K562 (cell line): ENCODE results near the gene RRAS. TPM values are rescaled to one million over a fixed set of nuclear protein-coding genes. Genes with fewer than 3 reads are reported as not detected.

Source experiments
- BRD4 ChIP-seq: fragments of 200-600 bp; sonication (generic); IDR thresholded peaks from 2 replicates; pipeline ENCODE4 v1.6.1; 2017; ENCODE audit warnings: inconsistent platforms
- CHD7 ChIP-seq: fragments of 200-600 bp; sonication (generic); IDR thresholded peaks from one replicate; pipeline ENCODE4 v1.6.1; 2012; ENCODE audit warnings: mild to moderate bottlenecking, low read depth, low read length, inconsistent platforms
- CXXC5 ChIP-seq: fragments of 250-450 bp; sonication (Bioruptor Pico); IDR thresholded peaks from 2 replicates; pipeline ENCODE4 v1.8.0; 2022; ENCODE audit warnings: inconsistent platforms, mild to moderate bottlenecking, moderate library complexity
- E2F4 ChIP-seq: sonication (generic); formaldehyde crosslinking; IDR thresholded peaks from 2 replicates; pipeline ENCODE4 v1.8.0; 2022; ENCODE audit warnings: mild to moderate bottlenecking, low read depth, missing genetic modification reagents
- EP300 ChIP-seq: IDR thresholded peaks from 2 replicates; pipeline ENCODE4 v1.6.1; 2012; ENCODE audit warnings: low read length, improper control_type of control experiment
- JUND ChIP-seq, 2 experiments: IDR thresholded peaks; 2 replicates in 1 of 2; 3 replicates in 1 of 2; pipeline ENCODE4 v1.6.1; 2011; ENCODE audit warnings: borderline replicate concordance in 2 of 2, low read depth in 2 of 2, low read length in 2 of 2, improper control_type of control experiment in 1 of 2, missing biosample characterization in 1 of 2, missing genetic modification characterization in 1 of 2, missing genetic modification reagents in 1 of 2
- NCOR1 ChIP-seq: fragments of 450-650 bp; IDR thresholded peaks from 2 replicates; pipeline ENCODE4 v1.6.1; 2016; ENCODE audit warnings: mild to moderate bottlenecking, moderate library complexity
- NR2C2 ChIP-seq, 2 experiments: fragments of 200-800 bp in 1 of 2; sonication (Bioruptor generic) in 1 of 2; sonication (generic) in 1 of 2; formaldehyde crosslinking in 1 of 2; IDR thresholded peaks; 2 replicates each; pipeline versions ENCODE4 v1.6.1 to v1.8.0; 2016 to 2022; ENCODE audit warnings: mild to moderate bottlenecking in 1 of 2, missing compliant biosample characterization in 1 of 2, missing genetic modification characterization in 1 of 2, missing genetic modification reagents in 1 of 2
- RFX7 ChIP-seq: fragments of 250-450 bp; sonication (Bioruptor Pico); IDR thresholded peaks from 2 replicates; pipeline ENCODE4 v1.5.1; 2021; ENCODE audit warnings: mild to moderate bottlenecking
- STAT5A ChIP-seq: IDR thresholded peaks from 2 replicates; pipeline ENCODE4 v1.6.1; 2012; ENCODE audit warnings: low read length, inconsistent platforms, borderline replicate concordance
- ZNF263 ChIP-seq: sonication (generic); formaldehyde crosslinking; IDR thresholded peaks from 2 replicates; pipeline ENCODE4 v1.8.0; 2022; ENCODE audit warnings: mild to moderate bottlenecking, missing genetic modification reagents, borderline replicate concordance
- ZNF444 ChIP-seq: fragments of 250-450 bp; sonication (Bioruptor Pico); IDR thresholded peaks from 2 replicates; pipeline ENCODE4 v1.4.0; 2020; ENCODE audit warnings: mild to moderate bottlenecking, moderate library complexity
- polyA plus RNA-seq, 8 experiments: library from polyadenylated mRNA; depleted of rRNA in 4 of 8; stranded (reverse) in 5 of 8; unstranded in 3 of 8; fragments of >200 nt; fragmentation: Nextera tagmentation in 2 of 8; fragmentation: Illumina TruSeq in 1 of 8; extraction: Ambion mirVana in 2 of 8; extraction: Trizol in 1 of 8; gene quantifications; 2 replicates each; pipeline versions ENCODE4 v1.2.1 to v1.2.3, GENCODE V29; 2011 to 2014; ENCODE audit warnings: inconsistent platforms in 1 of 8, missing spikeins in 1 of 8
- total RNA-seq, 7 experiments: library from RNA; depleted of rRNA in 6 of 7; stranded (reverse); fragments of >200 nt in 6 of 7; fragmentation: Illumina TruSeq in 2 of 7; extraction: Trizol in 2 of 7; gene quantifications; 2 replicates each; pipeline versions ENCODE4 v1.2.1 to v1.2.3, GENCODE V29; 2011 to 2021; ENCODE audit warnings: low replicate concordance in 1 of 7

The RRAS gene
- total and polyA plus RNA-seq, 9 of the 15 experiments (the other 6 are each of a cell fraction or from before 2014, with no cell fraction given), result 0.70 to 17.3 (median 8.2) TPM

GRCh38 chr19:49590971-49591730, 48.8 kb downstream of the RRAS start, which contains the start of gene PRR12 (continued):
- TF ChIP-seq CHD7, result no peak
- TF ChIP-seq RFX7 (CRISPR knock-in tag), result no peak
- 0 out of 2 replicates have a peak, but pooled peaks have one; percentile 12 for TF ChIP-seq BRD4
- 0 out of 2 replicates have a peak, but pooled peaks have one; percentile 21 for TF ChIP-seq ZNF263 (CRISPR knock-in tag)
- TF ChIP-seq JUND (IDR thresholded peaks at IDR 0.05; ENCODE audit: borderline replicate concordance, low read depth, low read length), result 0 out of 2 replicates have a peak, but pooled peaks have one; percentile 8
- TF ChIP-seq JUND (tag; IDR thresholded peaks at IDR 0.05; ENCODE audit: borderline replicate concordance, low read depth, low read length), result no peak
- TF ChIP-seq NR2C2 (CRISPR knock-in tag; IDR thresholded peaks at IDR 0.05), result no peak
- peak; percentile 0; the same call in 1 of the 2 replicates for TF ChIP-seq NR2C2 (tag; IDR thresholded peaks at IDR 0.05)
- TF ChIP-seq STAT5A, result 0 out of 2 replicates have a peak, but pooled peaks have one; percentile 3
- peak; percentile 71 for TF ChIP-seq ZNF444 (CRISPR knock-in tag)
- TF ChIP-seq CXXC5 (CRISPR knock-in tag), result peak; percentile 25; the same call in 1 of the 2 replicates
- peak; percentile 7; the same call in 1 of the 2 replicates for TF ChIP-seq EP300
- TF ChIP-seq E2F4 (CRISPR knock-in tag), result no peak
- peak; percentile 40; the same call in 1 of the 2 replicates for TF ChIP-seq NCOR1
